GM21825 (cell line): Measurements from ENCODE around the gene HLCS.
"Not testable (repeated sequence)": the region's sequence is repeated elsewhere in the genome, so short reads cannot be mapped to it uniquely, and the experiment has no call there.

Experiments used
- ATAC-seq: cut with Tn5 transposase; IDR thresholded peaks from one replicate; pipeline ENCODE4 v1.9.1; 2021; ENCODE audit warnings: mild to moderate bottlenecking, moderate library complexity; ENCODE audit not compliant: unreplicated experiment

Gene HLCS

GRCh38 chr21:36816026-36816425 lies 150.4 kb downstream of the HLCS start:
- ATAC-seq = not testable (repeated sequence)

GRCh38 chr21:36815284-36815683 lies 151.2 kb downstream of the HLCS start:
- no peak for ATAC-seq

- no peak for ATAC-seq
Observed at GRCh38 chr21:36813052-36813451, 153.4 kb downstream of the HLCS start.

GRCh38 chr21:36811762-36812161 lies 154.7 kb downstream of the HLCS start:
- no peak for ATAC-seq

- no peak for ATAC-seq
Observed at GRCh38 chr21:36810443-36810842, 156.0 kb downstream of the HLCS start.

GRCh38 chr21:36807422-36807928 lies 159.0 kb downstream of the HLCS start:
- no peak for ATAC-seq

- ATAC-seq = no peak
Observed at GRCh38 chr21:36806103-36806502, 160.4 kb downstream of the HLCS start.

GRCh38 chr21:36804874-36805611 lies 161.4 kb downstream of the HLCS start:
- ATAC-seq = no peak

GRCh38 chr21:36803816-36804439 lies 162.5 kb downstream of the HLCS start:
- ATAC-seq = no peak

GRCh38 chr21:36803051-36803645 lies 163.3 kb downstream of the HLCS start:
- ATAC-seq = no peak

GRCh38 chr21:36800734-36801133 lies 165.7 kb downstream of the HLCS start:
- ATAC-seq = no peak

- no peak for ATAC-seq
Observed at GRCh38 chr21:36799869-36800268, 166.6 kb downstream of the HLCS start.

GRCh38 chr21:36798491-36798890 lies 168.0 kb downstream of the HLCS start:
- no peak for ATAC-seq

- ATAC-seq = no peak
Observed at GRCh38 chr21:36796070-36796469, 170.4 kb downstream of the HLCS start.

GRCh38 chr21:36792505-36792967 lies 173.9 kb downstream of the HLCS start:
- ATAC-seq = no peak

GRCh38 chr21:36791695-36792470 lies 174.6 kb downstream of the HLCS start:
- no peak for ATAC-seq

GRCh38 chr21:36791180-36791579 lies 175.3 kb downstream of the HLCS start:
- no peak for ATAC-seq

- no peak for ATAC-seq
Observed at GRCh38 chr21:36790616-36791015, 175.9 kb downstream of the HLCS start.

GRCh38 chr21:36788120-36788638 lies 178.3 kb downstream of the HLCS start:
- no peak for ATAC-seq

GRCh38 chr21:36786186-36786585 lies 180.3 kb downstream of the HLCS start:
- ATAC-seq = no peak

GRCh38 chr21:36785615-36786014 lies 180.9 kb downstream of the HLCS start:
- ATAC-seq = no peak
